ENCODE data around the gene CEP126. TPM values are rescaled to one million over a fixed set of nuclear protein-coding genes. Genes with fewer than 3 reads are reported as not detected.

CEP126 gene
- total RNA-seq, 2 experiments from 2014 or later = 0.34 to 0.37 TPM

DNA sequence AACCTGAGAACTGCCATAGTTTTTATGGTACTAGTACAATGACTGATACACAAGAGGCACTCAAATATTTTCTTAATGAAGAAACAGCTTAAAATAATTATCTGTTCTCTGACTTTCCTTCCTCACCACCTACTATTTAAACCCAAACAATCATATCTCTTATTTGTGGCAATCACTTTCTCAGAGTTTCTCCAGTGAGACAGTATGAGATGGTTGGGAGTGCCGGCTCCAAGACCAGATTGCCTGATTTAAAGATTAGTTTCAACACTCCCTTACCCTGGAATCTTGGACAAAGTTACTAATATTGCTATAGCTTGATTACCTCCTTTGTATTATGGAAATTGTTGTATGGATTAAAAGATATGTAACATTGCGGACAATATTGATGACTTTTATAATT is 5.7 kb upstream of the CEP126 start:
- ATAC-seq (no peak), DNase-seq (no peak)
- ChIA-PET CTCF (no interaction called here), POLR2A (no interaction called here)
- Mint-ChIP-seq H3K36me3 (ENCODE audit: low read depth) (no peaks in the 10 kb centered on the region), H3K4me3 (no peak overlapping the region), H3K9me3 (ENCODE audit: insufficient read depth) (no peaks in the 10 kb centered on the region), H3K27ac (no peak overlapping the region), H3K27me3 (ENCODE audit: low read depth) (peaks cover 11% of the 10 kb centered on the region), H3K4me1 (ENCODE audit: low read depth) (no peaks in the 10 kb centered on the region)

DNA sequence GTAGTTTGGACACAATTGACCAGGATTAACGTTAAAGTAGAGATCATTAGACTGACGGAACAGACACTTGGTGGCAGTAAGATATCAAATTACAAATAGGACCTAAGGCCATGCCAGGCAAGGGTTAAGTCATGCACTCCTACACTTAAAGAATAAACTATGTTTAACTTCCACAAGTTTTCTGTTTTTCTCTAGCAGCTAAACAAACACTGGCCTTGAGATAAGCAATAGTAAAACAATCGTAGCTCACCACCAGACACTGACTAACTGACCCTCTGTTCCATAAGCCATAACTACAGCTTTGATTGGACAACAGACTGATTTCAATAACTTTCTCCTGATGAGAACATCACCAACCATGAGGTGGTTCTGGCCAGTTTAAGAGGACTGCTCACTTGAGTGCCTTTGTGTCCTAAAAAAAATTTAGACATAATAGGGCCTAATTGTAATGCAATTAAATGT is 2.0 kb upstream of the CEP126 start:
- no peaks in the 10 kb centered on the region for H3K36me3 Mint-ChIP-seq (ENCODE audit: low read depth)
- peaks cover 22% of the 10 kb centered on the region for H3K4me1 Mint-ChIP-seq (ENCODE audit: low read depth)
- DNase-seq (no peak), ATAC-seq (no peak)
- no peaks in the 10 kb centered on the region for H3K9me3 Mint-ChIP-seq (ENCODE audit: insufficient read depth)
- no peak overlapping the region for H3K27ac Mint-ChIP-seq
- peaks cover 3% of the 10 kb centered on the region for H3K27me3 Mint-ChIP-seq (ENCODE audit: low read depth)
- POLR2A ChIA-PET = no interaction called here
- CTCF ChIA-PET = interaction anchor here (0.8 kb wide), 1 partner anchor 95 kb away, joined by 4 read pairs; no protein-coding TSS in a partner anchor
- no peak overlapping the region for H3K4me3 Mint-ChIP-seq

- no peak for ATAC-seq
- CTCF ChIA-PET = no interaction called here
- Mint-ChIP-seq H3K27ac (no peak overlapping the region), H3K4me1 (ENCODE audit: low read depth) (peaks cover 22% of the 10 kb centered on the region), H3K36me3 (ENCODE audit: low read depth) (no peaks in the 10 kb centered on the region), H3K9me3 (ENCODE audit: insufficient read depth) (no peaks in the 10 kb centered on the region), H3K27me3 (ENCODE audit: low read depth) (peaks cover 3% of the 10 kb centered on the region), H3K4me3 (no peak overlapping the region)
- POLR2A ChIA-PET = no interaction called here
- no peak for DNase-seq
These were observed 1.2 kb upstream of the CEP126 start for GRCh38 chr11:101913656-101914055.

GRCh38 chr11:101914341-101914737 is 471 bp upstream of the CEP126 start:
- Mint-ChIP-seq H3K9me3 (ENCODE audit: insufficient read depth) (no peaks in the 10 kb centered on the region), H3K4me3 (peak overlapping the region; percentile 88), H3K36me3 (ENCODE audit: low read depth) (no peaks in the 10 kb centered on the region), H3K4me1 (ENCODE audit: low read depth) (peaks cover 22% of the 10 kb centered on the region), H3K27me3 (ENCODE audit: low read depth) (peaks cover 3% of the 10 kb centered on the region), H3K27ac (no peak overlapping the region)
- CTCF ChIA-PET = interaction anchor here (0.7 to 1.2 kb wide), 9 partner anchors 8 to 354 kb away, joined by 3 to 7 read pairs (median 3); no protein-coding TSS in a partner anchor
- POLR2A ChIA-PET = interaction anchor here (0.6 kb wide), 1 partner anchor 80 kb away, joined by 3 read pairs; no protein-coding TSS in a partner anchor
- DNase-seq (no peak), ATAC-seq (no peak)

GRCh38 chr11:101915791-101916291 is 1.0 kb downstream of the CEP126 start:
- Mint-ChIP-seq H3K4me1 (ENCODE audit: low read depth) (peaks cover 22% of the 10 kb centered on the region), H3K36me3 (ENCODE audit: low read depth) (no peaks in the 10 kb centered on the region), H3K9me3 (ENCODE audit: insufficient read depth) (no peaks in the 10 kb centered on the region), H3K4me3 (peak overlapping the region; percentile 88), H3K27ac (no peak overlapping the region), H3K27me3 (ENCODE audit: low read depth) (peaks cover 3% of the 10 kb centered on the region)
- ATAC-seq (no peak), DNase-seq (no peak)
- POLR2A ChIA-PET = no interaction called here
- CTCF ChIA-PET = interaction anchor here (1.0 kb wide), 1 partner anchor 8 kb away, joined by 3 read pairs; no protein-coding TSS in a partner anchor

DNA sequence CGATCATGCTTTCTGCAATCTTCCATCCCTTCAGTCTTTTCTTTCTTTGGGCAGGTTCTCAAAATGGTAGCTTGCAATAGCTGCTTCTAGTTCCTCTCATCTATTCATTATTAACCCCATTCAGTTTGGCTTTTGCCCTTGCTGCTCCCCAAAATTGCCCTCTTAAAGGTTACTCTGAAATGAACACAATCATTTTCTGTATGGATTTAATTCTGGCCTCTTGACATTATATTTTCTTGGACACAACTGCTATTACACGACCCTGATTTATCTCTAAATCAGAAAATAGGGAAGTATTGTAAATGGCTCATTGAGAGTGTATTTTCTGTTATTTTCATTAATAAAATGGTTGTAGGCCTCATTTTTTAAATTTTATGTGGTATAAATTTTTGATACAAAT is 1.6 kb downstream of the CEP126 start, which contains the start of gene ANGPTL5:
Gene ANGPTL5 (minus strand): TSS at position 101 of the 400 bp plus-strand sequence. CDS start 8,613 bp downstream, outside the sequence.
- DNase-seq (no peak), ATAC-seq (no peak)
- H3K27me3 Mint-ChIP-seq (ENCODE audit: low read depth) = peaks cover 3% of the 10 kb centered on the region
- POLR2A ChIA-PET = no interaction called here
- peaks cover 22% of the 10 kb centered on the region for H3K4me1 Mint-ChIP-seq (ENCODE audit: low read depth)
- H3K9me3 Mint-ChIP-seq (ENCODE audit: insufficient read depth) = no peaks in the 10 kb centered on the region
- H3K4me3 Mint-ChIP-seq = peak within 1 kb of the TSS; percentile 88
- CTCF ChIA-PET = interaction anchor here (1.0 kb wide), 1 partner anchor 9 kb away, joined by 3 read pairs; no protein-coding TSS in a partner anchor
- H3K27ac Mint-ChIP-seq = peak within 1 kb of the TSS; percentile 81
- H3K36me3 Mint-ChIP-seq (ENCODE audit: low read depth) = no peaks in the 10 kb centered on the region

GRCh38 chr11:101917226-101917625 is 2.4 kb downstream of the CEP126 start:
- DNase-seq (no peak), ATAC-seq (no peak)
- Mint-ChIP-seq H3K9me3 (ENCODE audit: insufficient read depth) (no peaks in the 10 kb centered on the region), H3K4me1 (ENCODE audit: low read depth) (peaks cover 22% of the 10 kb centered on the region), H3K27ac (no peak overlapping the region), H3K4me3 (no peak overlapping the region), H3K36me3 (ENCODE audit: low read depth) (no peaks in the 10 kb centered on the region), H3K27me3 (ENCODE audit: low read depth) (peaks cover 3% of the 10 kb centered on the region)
- POLR2A ChIA-PET = no interaction called here
- CTCF ChIA-PET = interaction anchor here (1.0 kb wide), 1 partner anchor 10 kb away, joined by 3 read pairs; no protein-coding TSS in a partner anchor

GRCh38 chr11:101920992-101921391 is 6.2 kb downstream of the CEP126 start:
- Mint-ChIP-seq H3K9me3 (ENCODE audit: insufficient read depth) (no peaks in the 10 kb centered on the region), H3K27me3 (ENCODE audit: low read depth) (no peaks in the 10 kb centered on the region), H3K27ac (no peak overlapping the region), H3K4me3 (no peak overlapping the region), H3K4me1 (ENCODE audit: low read depth) (peaks cover 5% of the 10 kb centered on the region), H3K36me3 (ENCODE audit: low read depth) (no peaks in the 10 kb centered on the region)
- ChIA-PET CTCF (no interaction called here), POLR2A (no interaction called here)
- DNase-seq = no peak
- no peak for ATAC-seq

- H3K36me3 Mint-ChIP-seq (ENCODE audit: low read depth) = no peaks in the 10 kb centered on the region
These were observed 8.7 kb downstream of the CEP126 start for GRCh38 chr11:101923554-101923953.

DNA sequence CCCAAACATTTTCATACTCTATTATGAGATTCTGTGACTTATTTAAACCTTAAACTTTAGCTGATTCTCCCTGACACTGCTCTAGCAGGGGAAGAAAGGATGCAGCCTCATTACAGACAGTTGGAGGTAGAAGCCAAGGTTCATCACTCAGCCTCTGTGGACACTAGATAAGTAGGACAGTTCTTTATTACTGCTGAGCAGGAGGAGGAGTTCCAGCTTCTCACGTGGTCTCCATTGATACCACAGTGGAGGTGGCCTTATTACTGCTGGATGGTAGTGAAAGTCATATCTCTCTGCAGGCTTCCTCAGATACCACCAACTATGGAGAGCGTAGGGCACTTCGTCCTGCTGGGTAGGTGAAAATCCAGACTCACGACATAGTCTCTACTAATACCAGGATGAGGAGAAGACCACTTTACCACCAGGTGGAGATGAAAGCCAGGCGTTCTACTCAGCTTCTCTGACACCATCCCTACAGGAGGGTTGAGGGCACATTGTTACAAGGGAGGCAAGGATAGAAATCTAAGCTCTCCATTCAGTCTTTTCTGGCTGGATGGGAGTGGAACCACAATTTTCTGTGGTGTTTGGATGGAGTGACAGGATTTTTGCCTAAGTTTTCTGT is 14.6 kb downstream of the CEP126 start:
- H3K27me3 Mint-ChIP-seq (ENCODE audit: low read depth) = no peaks in the 10 kb centered on the region

More at GRCh38 chr11:101923554-101923953, 8.7 kb downstream of the CEP126 start:
- DNase-seq (no peak), ATAC-seq (no peak)
- Mint-ChIP-seq H3K4me1 (ENCODE audit: low read depth) (no peaks in the 10 kb centered on the region), H3K27me3 (ENCODE audit: low read depth) (no peaks in the 10 kb centered on the region), H3K9me3 (ENCODE audit: insufficient read depth) (no peaks in the 10 kb centered on the region), H3K4me3 (no peak overlapping the region), H3K27ac (no peak overlapping the region)
- POLR2A ChIA-PET = no interaction called here
- CTCF ChIA-PET = no interaction called here

GRCh38 chr11:101931692-101932091 is 16.9 kb downstream of the CEP126 start:
- ChIA-PET CTCF (interaction anchor here (1.7 kb wide), 1 partner anchor 17 kb away, joined by 3 read pairs; the partner anchor contains the start of gene CEP126), POLR2A (no interaction called here)
- H3K27me3 Mint-ChIP-seq (ENCODE audit: low read depth) = no peaks in the 10 kb centered on the region
- DNase-seq (no peak), ATAC-seq (no peak)
- no peak overlapping the region for H3K27ac Mint-ChIP-seq
- no peaks in the 10 kb centered on the region for H3K4me1 Mint-ChIP-seq (ENCODE audit: low read depth)
- H3K36me3 Mint-ChIP-seq (ENCODE audit: low read depth) = no peaks in the 10 kb centered on the region
- no peaks in the 10 kb centered on the region for H3K9me3 Mint-ChIP-seq (ENCODE audit: insufficient read depth)
- no peak overlapping the region for H3K4me3 Mint-ChIP-seq

More for the DNA sequence above, 14.6 kb downstream of the CEP126 start:
- H3K36me3 Mint-ChIP-seq (ENCODE audit: low read depth) = no peaks in the 10 kb centered on the region
- ChIA-PET POLR2A (no interaction called here), CTCF (no interaction called here)
- no peaks in the 10 kb centered on the region for H3K4me1 Mint-ChIP-seq (ENCODE audit: low read depth)
- no peak overlapping the region for H3K27ac Mint-ChIP-seq
- ATAC-seq (no peak), DNase-seq (no peak)
- H3K4me3 Mint-ChIP-seq = no peak overlapping the region
- H3K9me3 Mint-ChIP-seq (ENCODE audit: insufficient read depth) = no peaks in the 10 kb centered on the region

- Mint-ChIP-seq H3K27me3 (ENCODE audit: low read depth) (no peaks in the 10 kb centered on the region), H3K4me1 (ENCODE audit: low read depth) (no peaks in the 10 kb centered on the region), H3K36me3 (ENCODE audit: low read depth) (no peaks in the 10 kb centered on the region), H3K27ac (no peak overlapping the region), H3K9me3 (ENCODE audit: insufficient read depth) (no peaks in the 10 kb centered on the region), H3K4me3 (no peak overlapping the region)
- no peak for ATAC-seq
- no peak for DNase-seq
- ChIA-PET POLR2A (no interaction called here), CTCF (no interaction called here)
These were observed 26.2 kb downstream of the CEP126 start for GRCh38 chr11:101940901-101941520.
